ENCODE results near the gene FXYD2. TPM values are rescaled to one million over a fixed set of nuclear protein-coding genes. Genes with fewer than 3 reads are reported as not detected.

FXYD2 gene
- polyA plus RNA-seq, 3 donors: 504 to 530 (median 517) TPM

DNA sequence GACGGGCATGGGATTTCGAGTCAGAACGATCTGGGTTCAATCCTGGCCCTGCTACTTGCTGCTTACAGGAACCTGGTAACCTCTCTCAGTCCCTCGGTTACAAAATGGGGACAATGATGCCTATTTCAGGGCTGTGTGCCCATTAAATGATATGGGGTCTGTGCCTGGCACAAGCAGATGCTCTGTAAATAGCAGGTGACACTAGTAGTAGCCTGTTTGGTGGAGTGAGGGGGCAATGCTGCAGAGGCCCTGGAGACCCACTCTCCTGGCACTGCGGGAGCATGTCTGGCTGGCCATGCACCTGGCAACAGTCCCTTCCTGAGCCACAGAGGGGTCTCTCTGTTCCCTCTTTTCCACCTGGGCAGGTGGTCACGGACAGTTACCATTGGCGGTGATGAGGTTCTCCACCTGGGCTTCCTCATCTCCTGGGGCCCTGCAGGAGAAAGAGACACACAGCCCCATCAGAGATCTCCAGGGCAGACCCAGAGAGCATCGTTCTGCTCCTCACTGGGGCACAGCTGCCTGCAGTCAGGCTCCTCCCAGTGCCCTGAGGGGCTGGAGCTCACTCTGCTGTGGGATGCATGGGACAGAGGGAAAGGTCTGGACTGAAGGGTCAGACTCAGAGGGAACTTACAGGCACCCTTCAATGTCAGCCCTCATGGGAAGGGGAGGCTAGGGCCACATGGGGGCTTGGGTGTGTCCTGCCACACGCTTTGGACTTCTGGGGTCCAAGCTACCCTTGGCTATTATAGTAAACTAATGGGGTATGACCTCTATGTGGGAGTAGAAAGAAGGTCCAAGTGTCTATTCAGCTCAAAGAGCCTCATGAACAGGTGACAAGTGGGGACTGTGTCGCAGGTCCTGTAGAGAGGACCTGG is 15.6 kb upstream of the FXYD2 start:
- DNase-seq: no peak

- DNase-seq: no peak
Observed at GRCh38 chr11:117839380-117839881, 14.9 kb upstream of the FXYD2 start.

- DNase-seq: no peak
Observed at GRCh38 chr11:117838901-117839300, 14.4 kb upstream of the FXYD2 start.

- DNase-seq: no peak
Observed at GRCh38 chr11:117837791-117838190, 13.2 kb upstream of the FXYD2 start.

- DNase-seq: no peak
Observed at GRCh38 chr11:117837070-117837776, 12.7 kb upstream of the FXYD2 start.

DNA sequence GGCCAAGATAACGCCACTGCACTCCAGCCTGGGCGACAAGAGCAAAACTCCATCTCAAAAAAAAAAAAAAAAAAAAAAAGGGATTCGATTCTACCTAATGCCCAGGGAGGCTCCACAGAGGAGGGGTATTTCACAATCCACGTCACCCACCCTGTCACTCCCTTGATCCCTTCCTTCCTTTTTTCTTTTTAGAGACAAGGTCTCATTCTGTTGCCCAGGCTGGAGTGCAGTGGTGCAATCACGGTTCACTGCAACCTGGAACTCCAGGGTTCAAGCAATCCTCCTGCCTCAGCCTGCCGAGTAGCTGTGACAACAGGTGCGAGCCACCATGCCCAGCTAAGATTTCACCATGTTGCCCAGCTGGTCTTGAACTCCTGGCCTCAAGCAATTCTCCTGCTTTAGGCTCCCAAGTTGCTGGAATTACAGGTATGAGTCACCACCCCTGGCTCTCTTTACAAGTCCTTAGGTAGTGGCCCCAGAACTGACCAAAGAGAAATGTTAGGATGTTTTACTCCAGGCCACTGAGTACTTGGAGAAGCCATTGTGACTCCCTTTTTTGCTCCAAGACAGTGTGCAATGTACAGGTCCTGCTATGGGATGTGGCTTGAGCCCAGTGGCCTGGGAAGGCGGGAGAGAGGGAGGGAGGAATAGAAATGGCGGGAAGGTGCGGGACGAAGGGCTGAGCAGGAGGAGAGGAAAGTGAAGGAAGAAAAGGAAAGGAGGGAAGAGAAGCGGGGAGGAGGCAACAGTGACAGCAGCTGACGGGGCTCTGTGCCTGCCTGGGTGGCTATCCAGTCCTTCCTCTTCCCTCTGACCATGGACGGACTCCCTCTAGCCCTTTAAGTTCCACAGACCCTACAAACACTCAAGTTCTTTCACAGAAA is 11.8 kb upstream of the FXYD2 start:
- DNase-seq: no peak

- DNase-seq: no peak
Observed at GRCh38 chr11:117835576-117835975, 11.0 kb upstream of the FXYD2 start.

- no peak for DNase-seq
Observed at GRCh38 chr11:117834838-117835443, 10.4 kb upstream of the FXYD2 start.

DNA sequence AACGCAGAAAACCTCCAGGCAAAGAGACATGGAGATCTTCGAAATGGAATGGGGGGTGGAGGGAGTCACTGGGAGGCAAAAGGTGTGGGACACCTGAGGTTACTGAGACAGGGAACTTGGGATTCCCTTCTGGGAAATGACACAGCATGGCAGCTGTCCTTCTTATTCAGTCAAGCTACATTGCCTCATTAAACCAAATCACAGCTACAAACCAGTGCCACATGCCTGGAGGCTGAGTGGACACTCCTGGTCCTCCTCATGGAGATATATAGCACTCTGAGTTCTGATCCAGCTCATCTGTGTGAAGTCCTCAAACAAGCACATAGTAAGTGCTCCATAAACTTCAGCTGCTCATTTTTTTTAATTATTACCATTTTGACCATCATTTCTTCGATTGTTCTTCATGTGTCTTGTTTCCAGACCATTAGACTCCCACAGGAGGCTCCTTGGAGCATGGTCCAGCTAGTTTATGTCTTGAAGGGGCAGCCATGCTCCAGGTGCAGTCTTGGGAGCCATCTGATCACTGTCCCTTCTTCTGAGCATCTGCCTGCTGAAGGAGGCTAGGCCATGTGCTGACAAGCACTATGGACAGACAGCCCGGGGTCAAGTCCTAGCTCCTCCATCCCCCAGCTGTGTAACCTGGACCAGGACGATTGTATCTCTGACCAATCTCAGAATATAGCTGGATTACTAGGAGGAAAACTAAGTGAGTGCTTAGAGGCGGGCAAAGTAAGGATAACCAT is 9.7 kb upstream of the FXYD2 start:
- no peak for DNase-seq

DNA sequence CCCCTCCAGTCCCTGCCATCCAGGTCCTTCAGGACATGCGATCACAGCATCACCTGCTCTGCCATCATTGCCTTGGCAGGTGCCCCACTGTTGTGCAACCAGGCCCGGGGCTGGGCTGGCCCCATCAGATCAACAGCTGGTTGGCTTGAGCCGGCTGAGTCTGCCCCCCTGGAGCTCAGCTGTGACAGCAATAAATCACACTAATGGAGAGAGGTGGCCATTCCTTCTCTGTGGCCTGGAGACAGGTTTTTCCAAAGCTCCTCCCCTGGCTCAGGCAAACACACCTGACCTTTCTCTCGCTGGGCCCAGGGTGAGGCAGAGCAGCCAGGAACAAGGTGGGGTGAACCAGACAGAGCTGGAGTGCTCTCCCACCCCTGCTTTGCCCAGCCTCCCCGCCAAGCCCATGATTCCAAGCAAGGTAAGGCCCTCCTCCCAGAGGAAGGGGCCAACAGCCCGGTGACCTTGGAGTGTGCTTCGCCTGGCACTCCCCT is 8.9 kb upstream of the FXYD2 start:
- DNase-seq: no peak

GRCh38 chr11:117832511-117832910 is 8.0 kb upstream of the FXYD2 start:
- no peak for DNase-seq

- no peak for DNase-seq
Observed at GRCh38 chr11:117831661-117832415, 7.3 kb upstream of the FXYD2 start.

- no peak for DNase-seq
Observed at GRCh38 chr11:117830674-117831351, 6.3 kb upstream of the FXYD2 start.

DNA sequence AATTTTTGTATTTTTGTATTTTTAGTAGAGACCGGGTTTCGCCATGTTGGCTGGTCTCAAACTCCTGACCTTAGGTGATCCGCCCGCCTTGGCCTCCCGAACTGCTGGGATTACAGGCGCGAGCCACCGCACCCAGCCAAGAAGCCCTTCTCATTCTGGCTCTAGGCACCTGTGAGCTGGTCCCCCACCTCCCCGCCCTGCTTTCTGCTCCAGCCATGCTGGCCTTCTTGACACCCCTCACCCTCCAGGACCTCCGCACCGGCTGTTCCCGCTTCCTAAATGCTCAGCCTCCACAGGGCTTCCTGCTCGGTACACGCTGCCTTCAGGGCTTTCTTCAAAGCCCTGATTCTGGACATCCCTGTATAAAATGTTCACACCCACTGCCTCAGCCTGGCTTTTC is 5.5 kb upstream of the FXYD2 start:
- no peak for DNase-seq

DNA sequence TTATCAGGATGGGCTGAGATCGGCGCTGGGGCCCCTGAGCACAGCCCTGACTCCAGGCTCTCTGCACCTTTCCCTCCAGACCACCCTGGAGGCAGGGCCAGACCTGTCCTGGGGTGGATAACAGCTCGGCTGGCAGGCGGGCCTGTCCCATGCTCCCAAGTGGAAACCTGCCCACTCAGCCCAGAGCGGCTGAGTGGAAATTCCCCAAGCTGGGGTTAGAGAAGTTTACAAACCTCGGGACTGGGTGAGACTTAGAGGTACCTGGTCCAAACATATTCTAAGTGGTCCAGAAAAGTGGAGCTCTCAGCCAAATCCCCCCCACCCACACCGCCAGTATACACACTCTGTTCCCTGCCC is 4.8 kb upstream of the FXYD2 start:
- DNase-seq: no peak

DNA sequence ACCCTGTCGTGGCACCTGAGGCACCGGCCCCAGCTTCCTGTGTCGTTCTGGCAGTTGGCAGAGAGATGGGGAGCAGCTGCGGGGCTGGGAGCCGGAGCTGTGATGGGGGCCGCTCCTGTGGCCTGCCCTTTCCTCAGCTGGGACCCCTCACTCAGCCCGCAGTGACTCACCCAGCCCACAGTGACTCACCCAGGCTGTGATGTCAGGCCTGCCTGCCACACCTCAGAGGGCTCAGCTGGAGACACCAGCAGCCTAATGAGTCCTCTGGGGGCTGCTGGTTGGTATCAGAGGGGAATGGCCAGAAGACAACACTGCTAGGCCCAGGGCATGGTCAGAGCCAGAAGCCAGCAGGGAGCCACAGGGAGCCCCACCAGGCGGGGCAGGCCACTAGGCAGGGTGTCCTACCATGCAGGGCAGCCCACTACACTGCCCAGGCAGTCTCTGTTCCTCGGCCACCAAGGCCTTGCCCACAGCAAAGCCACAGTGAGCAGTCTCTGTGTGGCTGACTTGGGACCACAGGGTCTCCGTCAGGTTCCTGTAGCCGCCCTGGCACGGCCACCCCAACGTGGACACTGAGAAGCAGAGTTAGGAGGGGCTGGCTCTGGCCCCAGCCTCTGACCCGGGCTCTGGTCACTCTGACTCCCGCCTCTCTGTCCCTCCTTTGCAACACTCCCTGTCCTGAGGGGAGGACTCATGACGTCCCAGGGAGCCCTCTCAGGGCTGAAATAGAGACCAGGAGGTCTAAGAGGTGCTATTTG is 4.2 kb upstream of the FXYD2 start:
- no peak for DNase-seq

GRCh38 chr11:117827521-117828511 is 3.3 kb upstream of the FXYD2 start:
- DNase-seq: no peak

Measured in renal pelvis (tissue), 4 donors.